Subcutaneous adipose tissue (tissue), 4 donors: ENCODE measurements around the gene FYN. TPM values are rescaled to one million over a fixed set of nuclear protein-coding genes. Genes with fewer than 3 reads are reported as not detected.

ENCODE experiments used
- total RNA-seq, 4 donors: library from RNA; depleted of rRNA; stranded (reverse); fragments of >200 nt; gene quantifications; one replicate each; pipeline ENCODE4 v1.1.0, GENCODE V29; 2016
- TF ChIP-seq, protein P1 (sequence below): fragments of 450-650 bp; IDR thresholded peaks from one replicate; pipeline ENCODE4 v1.5.1; 2016; ENCODE audit warnings: low read depth, mild to moderate bottlenecking, control low read depth, antibody characterized with exemption, moderate library complexity

Gene FYN
- total RNA-seq, 4 donors from 2014 or later: 185 to 279 (median 252) TPM

DNA sequence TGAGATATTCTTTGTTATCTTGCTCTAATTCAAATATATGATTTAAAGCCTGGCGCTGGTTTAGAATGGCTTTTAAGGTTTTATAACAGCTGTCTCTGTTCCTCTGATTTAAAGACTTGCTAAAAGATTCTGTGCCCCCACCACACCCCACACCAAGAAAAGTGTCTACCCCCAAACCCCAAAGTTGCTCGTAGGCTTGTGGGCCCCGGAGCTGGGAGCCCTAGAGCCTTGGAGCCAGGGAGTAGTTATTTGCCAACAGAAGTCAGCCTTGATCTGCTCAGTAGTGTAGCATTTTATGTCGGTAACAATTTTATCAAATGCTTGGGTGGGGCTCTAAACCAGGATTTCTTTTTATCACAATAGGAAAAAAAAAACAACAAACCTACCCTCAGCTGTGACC is 162.3 kb downstream of the FYN start:
- TF ChIP-seq, protein P1, sequence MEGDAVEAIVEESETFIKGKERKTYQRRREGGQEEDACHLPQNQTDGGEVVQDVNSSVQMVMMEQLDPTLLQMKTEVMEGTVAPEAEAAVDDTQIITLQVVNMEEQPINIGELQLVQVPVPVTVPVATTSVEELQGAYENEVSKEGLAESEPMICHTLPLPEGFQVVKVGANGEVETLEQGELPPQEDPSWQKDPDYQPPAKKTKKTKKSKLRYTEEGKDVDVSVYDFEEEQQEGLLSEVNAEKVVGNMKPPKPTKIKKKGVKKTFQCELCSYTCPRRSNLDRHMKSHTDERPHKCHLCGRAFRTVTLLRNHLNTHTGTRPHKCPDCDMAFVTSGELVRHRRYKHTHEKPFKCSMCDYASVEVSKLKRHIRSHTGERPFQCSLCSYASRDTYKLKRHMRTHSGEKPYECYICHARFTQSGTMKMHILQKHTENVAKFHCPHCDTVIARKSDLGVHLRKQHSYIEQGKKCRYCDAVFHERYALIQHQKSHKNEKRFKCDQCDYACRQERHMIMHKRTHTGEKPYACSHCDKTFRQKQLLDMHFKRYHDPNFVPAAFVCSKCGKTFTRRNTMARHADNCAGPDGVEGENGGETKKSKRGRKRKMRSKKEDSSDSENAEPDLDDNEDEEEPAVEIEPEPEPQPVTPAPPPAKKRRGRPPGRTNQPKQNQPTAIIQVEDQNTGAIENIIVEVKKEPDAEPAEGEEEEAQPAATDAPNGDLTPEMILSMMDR: no peak

DNA sequence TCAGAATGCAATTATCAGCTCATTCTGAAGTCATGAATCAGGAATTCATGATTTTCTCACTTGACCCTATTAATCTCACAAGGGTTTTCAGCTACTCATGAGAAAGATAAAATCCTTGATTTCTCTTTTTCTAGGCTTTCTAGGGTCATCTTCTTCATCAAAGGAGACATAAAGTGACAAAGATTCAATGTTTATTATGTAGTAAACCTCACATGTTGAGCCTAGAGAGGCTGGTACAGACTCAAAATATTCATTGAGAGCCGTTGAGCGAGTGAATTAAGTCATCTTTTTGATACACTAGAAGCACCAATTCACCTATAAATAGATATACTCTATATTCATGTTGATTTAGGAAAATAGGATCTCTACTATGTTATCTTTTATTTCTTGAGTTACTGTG is 162.8 kb downstream of the FYN start:
- TF ChIP-seq, protein P1: no peak

DNA sequence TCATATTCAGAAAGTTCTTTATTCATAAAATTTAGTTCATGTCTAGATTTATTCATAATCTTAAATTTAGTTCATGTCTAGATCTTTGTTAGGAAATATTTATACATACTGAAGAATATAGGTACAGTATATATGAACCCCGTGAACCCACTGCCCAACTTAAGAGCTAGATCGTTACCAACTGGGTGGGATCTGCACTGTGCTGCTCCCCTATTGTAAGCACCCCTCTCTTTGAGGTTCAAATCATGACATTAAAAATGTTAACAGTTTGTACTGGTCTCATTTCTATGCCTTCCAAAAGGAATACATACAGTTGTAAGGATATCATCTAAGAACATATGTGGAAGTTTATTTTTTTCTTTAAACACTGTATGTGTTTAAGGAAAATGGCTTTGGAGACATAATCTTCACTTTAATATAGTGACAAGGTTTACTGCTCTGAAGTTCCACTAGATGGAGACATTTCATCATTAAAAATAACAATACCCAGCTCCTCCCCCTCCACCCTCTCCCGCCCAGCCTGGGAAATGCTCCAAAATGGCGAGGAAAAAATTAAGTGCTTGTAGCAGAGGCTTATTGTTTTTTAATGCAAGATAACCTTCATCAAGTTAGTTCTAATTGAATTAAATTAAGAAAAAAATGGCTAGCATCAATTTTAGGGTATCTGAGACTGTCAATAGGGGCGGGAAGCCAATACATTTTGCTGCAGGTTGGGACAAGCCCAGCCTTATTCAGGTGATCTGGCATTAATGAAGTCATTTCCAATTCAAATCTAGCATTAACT is 163.4 kb downstream of the FYN start:
- TF ChIP-seq, protein P1: no peak

GRCh38 chr6:111709201-111709600 is 164.1 kb downstream of the FYN start:
- TF ChIP-seq, protein P1: no peak

GRCh38 chr6:111707773-111708172 is 165.5 kb downstream of the FYN start:
- TF ChIP-seq, protein P1: no peak

DNA sequence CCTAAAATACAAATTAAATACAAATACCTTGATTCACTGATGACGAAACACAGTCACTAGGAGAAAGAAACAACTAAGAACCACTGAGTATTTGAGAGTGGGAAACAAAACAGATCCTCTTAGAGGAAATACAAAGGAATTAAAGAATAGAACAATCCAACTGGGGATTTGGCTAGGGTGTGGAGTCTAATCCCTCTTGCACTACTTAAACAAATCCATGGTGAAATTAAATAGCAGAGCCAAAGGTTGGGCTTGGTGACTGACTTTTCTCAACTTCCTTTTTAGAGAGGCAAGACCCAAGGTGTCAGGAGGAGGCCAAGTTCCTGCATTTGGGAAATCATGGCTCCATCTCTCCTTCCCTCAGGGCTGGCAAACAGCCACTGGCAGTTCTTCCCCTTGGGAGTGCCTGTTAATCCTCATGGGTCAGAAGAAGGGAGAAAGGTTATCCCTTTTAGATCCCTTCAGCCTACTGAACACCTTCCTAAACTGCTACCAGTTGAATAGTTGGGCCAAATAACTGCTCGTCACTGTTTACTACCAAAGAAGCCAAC is 166.3 kb downstream of the FYN start:
- TF ChIP-seq, protein P1: no peak

- TF ChIP-seq, protein P1: no peak
Measured at GRCh38 chr6:111703723-111704122, 169.5 kb downstream of the FYN start.
